H1 (cell line): ENCODE measurements around the gene RHOB. TPM values are rescaled to one million over a fixed set of nuclear protein-coding genes. Genes with fewer than 3 reads are reported as not detected.

Experiments
- CTCF ChIA-PET: fragments of 300-600 bp; sonication (Branson Sonifier 250); formaldehyde crosslinking; loops from one replicate; lab custom pipeline; 2021; ENCODE audit not compliant: partially characterized antibody; lab: Charles Lee
- POLR2A ChIA-PET: fragments of 300-600 bp; sonication (Branson Sonifier 250); formaldehyde crosslinking; loops from one replicate; lab custom pipeline; 2021; ENCODE audit warnings: inconsistent platforms; ENCODE audit not compliant: partially characterized antibody; lab: Charles Lee
- DNase-seq, 2 experiments: peaks; one replicate each; pipeline versions ENCODE4 v3.0.0 to v3.0.0-alpha.2; 2010 to 2022; ENCODE audit warnings: low spot score in 2 of 2, low read depth in 1 of 2, mixed read lengths in 1 of 2
- FAIRE-seq: peaks from 2 replicates; lab custom pipeline; 2011; peaks lifted over from hg19 to GRCh38; lab: Jason Lieb, UNC
- H2AFZ ChIP-seq: 2 replicates; pipeline ENCODE4 v1.8.1; 2012; ENCODE audit warnings: low read length, inconsistent platforms
- H2AK5ac ChIP-seq: 2 replicates; pipeline ENCODE4 v1.6.1; 2013; ENCODE audit warnings: low read depth, low read length
- H2BK120ac ChIP-seq: replicated peaks from 2 replicates; pipeline ENCODE3; 2013; ENCODE audit warnings: low read depth, low read length, inconsistent platforms
- H2BK12ac ChIP-seq: 2 replicates; pipeline ENCODE4 v1.6.1; 2013; ENCODE audit warnings: low read depth, low read length
- H2BK15ac ChIP-seq: 2 replicates; pipeline ENCODE4 v1.6.1; 2013; ENCODE audit warnings: low read length
- H2BK20ac ChIP-seq: 2 replicates; pipeline ENCODE4 v1.6.1; 2013; ENCODE audit warnings: low read length
- H2BK5ac ChIP-seq: 2 replicates; pipeline ENCODE4 v1.6.1; 2013; ENCODE audit warnings: low read depth, low read length
- H3K14ac ChIP-seq: 2 replicates; pipeline ENCODE4 v1.6.1; 2013; ENCODE audit warnings: inconsistent platforms; ENCODE audit not compliant: insufficient read length
- H3K18ac ChIP-seq: 2 replicates; pipeline ENCODE4 v1.6.1; 2013; ENCODE audit warnings: low read length; ENCODE audit errors: extremely low read depth
- H3K23ac ChIP-seq: 2 replicates; pipeline ENCODE4 v1.6.1; 2013; ENCODE audit warnings: inconsistent platforms; ENCODE audit not compliant: insufficient read length
- H3K23me2 ChIP-seq: 2 replicates; pipeline ENCODE4 v1.6.1; 2013; ENCODE audit warnings: low read depth, low read length
- H3K27ac ChIP-seq: 2 replicates; pipeline ENCODE4 v1.6.1; 2011; ENCODE audit warnings: low read depth, low read length, inconsistent platforms
- H3K27me3 ChIP-seq, 4 experiments: replicated peaks in 1 of 4; 1 replicate in 1 of 4; 2 replicates in 3 of 4; pipeline versions ENCODE4 v1.6.1 to v1.8.1; 2011 to 2013; ENCODE audit warnings: low read length in 3 of 4, mild to moderate bottlenecking in 3 of 4, inconsistent platforms in 2 of 4, mixed read lengths in 2 of 4, moderate library complexity in 1 of 4; ENCODE audit not compliant: control insufficient read depth in 3 of 4, insufficient read depth in 3 of 4; ENCODE audit errors: extremely low read depth in 1 of 4
- H3K36me3 ChIP-seq, 4 experiments: 2 replicates each; pipeline versions ENCODE4 v1.6.1 to v1.8.1; 2011 to 2013; ENCODE audit warnings: mild to moderate bottlenecking in 4 of 4, low read length in 3 of 4, moderate library complexity in 2 of 4, control low read depth in 1 of 4, inconsistent platforms in 1 of 4; ENCODE audit not compliant: insufficient read depth in 4 of 4, control insufficient read depth in 2 of 4
- H3K4ac ChIP-seq: replicated peaks from 2 replicates; pipeline ENCODE3; 2013; ENCODE audit warnings: low read length, low read depth, mixed read lengths, inconsistent platforms; ENCODE audit not compliant: insufficient read length
- H3K4me1 ChIP-seq, 4 experiments: replicated peaks in 1 of 4; 1 replicate in 1 of 4; 2 replicates in 3 of 4; pipeline versions ENCODE4 v1.6.1 to v1.8.1; 2011 to 2013; ENCODE audit warnings: low read length in 3 of 4, inconsistent platforms in 2 of 4, mixed read lengths in 1 of 4; ENCODE audit not compliant: insufficient read depth in 4 of 4, control insufficient read depth in 3 of 4
- H3K4me2 ChIP-seq, 2 experiments: 2 replicates each; pipeline versions ENCODE4 v1.6.1 to v1.8.1; 2011 to 2013; ENCODE audit warnings: low read depth in 2 of 2, low read length in 2 of 2, control low read depth in 1 of 2, inconsistent platforms in 1 of 2, mild to moderate bottlenecking in 1 of 2; ENCODE audit not compliant: insufficient read depth in 1 of 2
- H3K4me3 ChIP-seq, 4 experiments: fragments of 200-600, 300-600 bp in 1 of 4; sonication (generic), shearing (Covaris generic), sonication (Bioruptor Twin) in 1 of 4; 2 replicates each; pipeline versions ENCODE4 v1.5.1 to v1.8.1; 2011 to 2016; ENCODE audit warnings: low read length in 4 of 4, low read depth in 3 of 4, control low read depth in 2 of 4, inconsistent platforms in 2 of 4, mild to moderate bottlenecking in 2 of 4, mixed read lengths in 1 of 4, moderate library complexity in 1 of 4; ENCODE audit not compliant: insufficient read depth in 2 of 4; ENCODE audit errors: extremely low read depth in 1 of 4
- H3K56ac ChIP-seq: replicated peaks from 2 replicates; pipeline ENCODE3; 2013; ENCODE audit warnings: low read depth, mild to moderate bottlenecking, mixed read lengths, low read length, inconsistent platforms; ENCODE audit not compliant: insufficient read length
- H3K79me1 ChIP-seq: 2 replicates; pipeline ENCODE4 v1.6.1; 2013; ENCODE audit warnings: low read depth, low read length, control low read depth
- H3K79me2 ChIP-seq, 2 experiments: 2 replicates each; pipeline versions ENCODE4 v1.6.1 to v1.8.1; 2012 to 2013; ENCODE audit warnings: low read length in 2 of 2, mild to moderate bottlenecking in 2 of 2, inconsistent platforms in 1 of 2; ENCODE audit not compliant: insufficient read depth in 2 of 2, control insufficient read depth in 1 of 2
- H3K9ac ChIP-seq, 4 experiments: replicated peaks in 1 of 4; 1 replicate in 1 of 4; 2 replicates in 3 of 4; pipeline versions ENCODE4 v1.6.1 to v1.8.1; 2011 to 2013; ENCODE audit warnings: low read depth in 3 of 4, low read length in 3 of 4, control low read depth in 2 of 4, mild to moderate bottlenecking in 2 of 4, moderate library complexity in 2 of 4, inconsistent platforms in 1 of 4; ENCODE audit errors: extremely low read depth in 1 of 4
- H3K9me3 ChIP-seq, 2 experiments: 2 replicates each; pipeline versions ENCODE4 v1.6.1 to v1.8.1; 2012 to 2013; ENCODE audit warnings: mild to moderate bottlenecking in 2 of 2, moderate library complexity in 2 of 2, control low read depth in 1 of 2, inconsistent platforms in 1 of 2, low read depth in 1 of 2, low read length in 1 of 2, mixed read lengths in 1 of 2; ENCODE audit not compliant: insufficient read depth in 2 of 2
- H4K20me1 ChIP-seq, 2 experiments: replicated peaks in 1 of 2; 2 replicates each; pipeline versions ENCODE3 to v1.8.1; 2011 to 2013; ENCODE audit warnings: inconsistent platforms in 2 of 2, low read length in 2 of 2, mild to moderate bottlenecking in 1 of 2; ENCODE audit not compliant: insufficient read depth in 2 of 2, control insufficient read depth in 1 of 2
- H4K5ac ChIP-seq: 2 replicates; pipeline ENCODE4 v1.6.1; 2013; ENCODE audit warnings: low read length, low read depth, mixed read lengths, inconsistent platforms; ENCODE audit not compliant: insufficient read length
- H4K8ac ChIP-seq: 2 replicates; pipeline ENCODE4 v1.8.0; 2013; ENCODE audit warnings: mild to moderate bottlenecking, moderate library complexity, low read length, inconsistent platforms; ENCODE audit not compliant: insufficient read depth; ENCODE audit errors: extremely low read depth
- H4K91ac ChIP-seq: replicated peaks from 2 replicates; pipeline ENCODE3; 2013; ENCODE audit warnings: low read length, mixed read lengths, inconsistent platforms; ENCODE audit not compliant: insufficient read length
- BCL11A ChIP-seq, 2 experiments: IDR thresholded peaks; one replicate each; pipeline ENCODE4 v1.6.1; 2011; ENCODE audit warnings: low read depth in 2 of 2, low read length in 2 of 2, mild to moderate bottlenecking in 2 of 2
- EGR1 ChIP-seq: IDR thresholded peaks from 2 replicates; pipeline ENCODE4 v1.6.1; 2011; ENCODE audit warnings: low read depth, low read length, borderline replicate concordance
- FOSL1 ChIP-seq: IDR thresholded peaks from 2 replicates; pipeline ENCODE4 v1.6.1; 2011; ENCODE audit warnings: mild to moderate bottlenecking, low read depth, low read length, moderate library complexity; ENCODE audit not compliant: insufficient read depth
- JUN ChIP-seq: IDR thresholded peaks from 2 replicates; pipeline ENCODE4 v1.6.1; 2011; ENCODE audit warnings: low read depth, mild to moderate bottlenecking, improper control_type of control experiment, low read length
- JUND ChIP-seq: IDR thresholded peaks from 2 replicates; pipeline ENCODE4 v1.6.1; 2011; ENCODE audit warnings: mild to moderate bottlenecking, improper control_type of control experiment, low read length
- KDM4A ChIP-seq: IDR thresholded peaks from one replicate; pipeline ENCODE4 v1.7.1; 2012; ENCODE audit warnings: low read depth, mild to moderate bottlenecking, moderate library complexity, low read length, inconsistent platforms; ENCODE audit not compliant: severe bottlenecking
- MAFK ChIP-seq: IDR thresholded peaks from 2 replicates; pipeline ENCODE4 v1.6.1; 2012; ENCODE audit warnings: low read depth, mild to moderate bottlenecking, improper control_type of control experiment, low read length
- NANOG ChIP-seq: IDR thresholded peaks from 2 replicates; pipeline ENCODE4 v1.6.1; 2011; ENCODE audit warnings: low read length, low read depth, mild to moderate bottlenecking, inconsistent platforms; ENCODE audit not compliant: insufficient read depth, poor library complexity, severe bottlenecking
- RAD21 ChIP-seq, 2 experiments: IDR thresholded peaks in 1 of 2; conservative IDR thresholded peaks in 1 of 2; 2 replicates each; pipeline ENCODE4 v1.6.1; 2011; ENCODE audit warnings: low read depth in 2 of 2, low read length in 2 of 2, improper control_type of control experiment in 1 of 2, inconsistent platforms in 1 of 2, mild to moderate bottlenecking in 1 of 2, moderate library complexity in 1 of 2
- SIN3A ChIP-seq, 2 experiments: IDR thresholded peaks in 1 of 2; conservative IDR thresholded peaks in 1 of 2; 2 replicates each; pipeline ENCODE4 v1.6.1; 2011 to 2012; ENCODE audit warnings: low read length in 2 of 2, improper control_type of control experiment in 1 of 2, low read depth in 1 of 2, mild to moderate bottlenecking in 1 of 2
- SP1 ChIP-seq: IDR thresholded peaks from 2 replicates; pipeline ENCODE4 v1.6.1; 2011; ENCODE audit warnings: low read depth, low read length
- SP2 ChIP-seq: IDR thresholded peaks from 2 replicates; pipeline ENCODE4 v1.6.1; 2012; ENCODE audit warnings: mild to moderate bottlenecking, low read length, inconsistent platforms
- SP4 ChIP-seq: IDR thresholded peaks from 2 replicates; pipeline ENCODE4 v1.6.1; 2012; ENCODE audit warnings: low read length, inconsistent platforms
- SUZ12 ChIP-seq: fragments of 200-600 bp; sonication (generic); IDR thresholded peaks from 2 replicates; pipeline ENCODE4 v1.6.1; 2012; ENCODE audit warnings: mild to moderate bottlenecking, inconsistent platforms, low read length, moderate library complexity, mixed read lengths
- WGBS, 2 experiments: shearing (Covaris generic) in 1 of 2; methylation state at CpG; one replicate each; pipeline versions ENCODE4 v1.1.6 to v1.1.7; 2013 to 2015; ENCODE audit warnings: low lambda C conversion rate in 2 of 2, mixed read lengths in 2 of 2, inconsistent platforms in 1 of 2, low coverage in 1 of 2, missing lambda C conversion rate in 1 of 2; ENCODE audit not compliant: insufficient replicate concordance in 2 of 2, insufficient coverage in 1 of 2, insufficient read length in 1 of 2; ENCODE audit errors: extremely low coverage in 1 of 2, missing lambda C conversion rate in 1 of 2; 5-methylcytosine and 5-hydroxymethylcytosine counted together
- polyA plus RNA-seq, 7 experiments: library from polyadenylated mRNA; depleted of rRNA in 3 of 7; stranded (reverse) in 5 of 7; unstranded in 2 of 7; fragments of >200 nt in 5 of 7; fragments of 200-250 nt in 2 of 7; gene quantifications; 1 replicate in 5 of 7; 2 replicates in 1 of 7; 4 replicates in 1 of 7; pipeline versions ENCODE4 v1.2.1 to v1.2.3, GENCODE V29; 2011 to 2013; ENCODE audit warnings: missing spikeins in 2 of 7, mixed read lengths in 2 of 7
- total RNA-seq: library from RNA; stranded (reverse); fragmentation: NEBNext Ultra II Directional; extraction: Animal tissue kit (Norgen Biotek cat#: 25700); gene quantifications from 2 replicates; pipeline ENCODE4 v1.2.1, GENCODE V29; 2021

RHOB gene
- total and polyA plus RNA-seq, 2 of the 8 experiments (the other 6 are each of a cell fraction or from before 2014, with no cell fraction given): 9.3 to 9.5 TPM

- Histone ChIP-seq H3K9me3 (no peaks in the 10 kb centered on the region), H2AFZ (no peak overlapping the region), H3K56ac (no peak overlapping the region), H2BK20ac (no peak overlapping the region), H3K4me2 (no peak overlapping the region), H4K8ac (no peak overlapping the region), H3K79me1 (no peaks in the 10 kb centered on the region), H3K4me1 (peaks cover 0 to 2% (median 0%) of the 10 kb centered on the region in 4 experiments; a peak in 1 of 7 replicates), H2BK5ac (no peak overlapping the region), H2BK120ac (no peak overlapping the region), H2AK5ac (no peak overlapping the region), H3K4me3 (no peak overlapping the region), H3K9ac (no peak overlapping the region), H3K27me3 (no peaks in the 10 kb centered on the region), H3K36me3 (no peaks in the 10 kb centered on the region), H3K14ac (no peak overlapping the region), H2BK12ac (no peak overlapping the region), H4K20me1 (no peaks in the 10 kb centered on the region), H3K23ac (no peak overlapping the region), H3K23me2 (no peaks in the 10 kb centered on the region), H3K18ac (no peak overlapping the region), H4K91ac (no peak overlapping the region), H3K27ac (no peak overlapping the region), H2BK15ac (no peak overlapping the region), H3K4ac (no peak overlapping the region), H3K79me2 (no peaks in the 10 kb centered on the region), H4K5ac (no peak overlapping the region)
- DNase-seq (no peak), FAIRE-seq (no peak)
- CTCF ChIA-PET: interaction anchor here (1.0 kb wide), 1 partner anchor 21 kb away, joined by 6 read pairs; no protein-coding TSS in a partner anchor
- 92% methylated on average over 4 of the region's 4 CpGs; no CpG with 5 or more reads in 1 of the 2 experiments for WGBS, 2 experiments
- POLR2A ChIA-PET: interaction anchor here (1.4 kb wide), 1 partner anchor 26 kb away, joined by 6 read pairs; the partner anchor contains the start of gene RHOB
- TF ChIP-seq RAD21 (IDR thresholded peaks at IDR 0.05 in 1 of 2, conservative IDR thresholded peaks at IDR 0.05 in 1 of 2; ENCODE audit: low read depth in 2 of 2, low read length in 2 of 2) (no peak), SP4 (no peak), JUN (no peak), SP2 (no peak), SIN3A (conservative IDR thresholded peaks at IDR 0.05 in 1 of 2, IDR thresholded peaks at IDR 0.05 in 1 of 2; ENCODE audit: low read depth in 1 of 2, low read length in 2 of 2) (no peak), SP1 (no peak), JUND (no peak), MAFK (no peak), KDM4A (no peak), BCL11A (IDR thresholded peaks at IDR 0.05; ENCODE audit: low read depth in 2 of 2, low read length in 2 of 2) (no peak), EGR1 (no peak), NANOG (no peak), FOSL1 (no peak), SUZ12 (no peak)
Measured at GRCh38 chr2:20472569-20472968, 25.7 kb downstream of the RHOB start.
